T-helper 1 cell (primary cell): ENCODE results near the gene SBF2.
A peak's percentile ranks its signal among the peaks of the same experiment; 100 is the strongest.
"Not testable (repeated sequence)": the region's sequence is repeated elsewhere in the genome, so short reads cannot be mapped to it uniquely, and the experiment has no call there.

ENCODE experiments used
- DNase-seq, 5 donors: peaks; one replicate each; pipeline ENCODE4 v3.0.0-alpha.2; 2012 to 2020

Gene SBF2

DNA sequence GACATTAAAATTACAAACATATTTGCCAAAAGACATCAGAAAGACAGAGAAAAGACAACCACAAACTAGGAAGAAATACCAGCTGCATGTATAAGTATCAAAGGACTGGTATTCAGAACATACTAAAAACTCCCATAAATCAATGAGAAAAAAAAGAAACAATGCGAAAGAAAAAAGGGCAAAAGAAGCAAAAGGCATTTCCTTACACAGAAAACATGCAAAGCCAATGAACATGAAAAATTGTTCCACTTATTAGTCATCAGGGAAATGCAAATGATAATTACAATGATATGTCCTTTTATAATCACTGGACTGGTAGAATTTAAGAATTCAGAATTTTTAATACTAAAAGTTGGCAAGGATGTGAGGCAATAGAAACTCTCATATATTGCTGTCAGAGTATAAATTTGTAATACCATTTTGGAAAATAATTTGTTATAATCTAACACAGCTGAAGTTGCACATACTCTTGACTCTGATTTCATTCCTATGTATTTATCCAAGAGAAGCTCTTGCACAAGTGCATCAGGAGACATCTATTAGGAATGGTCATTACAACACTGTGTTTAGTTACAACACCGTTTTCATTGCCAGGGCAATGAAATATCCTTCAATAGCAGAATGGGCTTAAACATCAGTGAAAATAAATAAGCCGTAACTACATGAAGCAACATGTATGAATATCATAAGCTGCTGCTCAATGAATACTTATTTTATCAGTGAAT is 350.5 kb downstream of the SBF2 start:
- DNase-seq, result no peak

DNA sequence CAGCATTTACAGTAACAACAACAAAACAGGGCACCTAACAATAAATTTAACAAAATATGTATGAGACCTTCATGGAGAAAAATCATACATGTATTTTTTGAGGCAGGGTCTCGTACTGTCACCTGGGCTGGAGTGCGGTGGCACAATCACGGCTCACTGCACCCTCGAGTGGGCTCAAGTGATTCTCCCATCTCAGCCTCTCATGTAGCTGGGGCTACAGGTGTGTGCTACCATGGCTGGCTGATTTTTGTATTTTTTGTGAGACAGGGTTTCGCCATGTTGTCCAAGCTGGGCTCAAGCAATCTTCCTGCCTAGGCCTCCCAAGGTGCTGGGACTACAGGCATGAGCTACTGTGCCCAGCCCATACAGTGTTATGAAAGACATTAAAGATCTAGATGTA is 352.0 kb downstream of the SBF2 start:
- no peak for DNase-seq

DNA sequence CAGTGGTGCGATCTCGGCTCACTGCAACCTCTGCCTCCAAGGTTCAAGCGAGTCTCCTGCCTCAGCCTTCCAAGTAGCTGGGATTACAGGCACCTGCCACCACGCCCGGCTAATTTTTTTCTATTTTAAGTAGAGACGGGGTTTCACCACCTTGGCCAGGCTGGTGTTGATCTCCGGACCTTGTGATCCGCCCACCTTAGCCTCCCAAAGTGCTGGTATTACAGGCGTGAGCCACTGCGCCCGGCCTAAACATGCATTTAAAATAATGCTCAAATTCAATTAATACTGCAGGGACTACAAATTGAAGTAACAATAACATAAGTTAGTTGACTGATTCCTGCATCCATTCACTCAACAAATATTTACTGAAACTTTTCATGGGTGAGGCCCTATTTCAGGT is 354.9 kb downstream of the SBF2 start:
- DNase-seq, result not testable (repeated sequence)

DNA sequence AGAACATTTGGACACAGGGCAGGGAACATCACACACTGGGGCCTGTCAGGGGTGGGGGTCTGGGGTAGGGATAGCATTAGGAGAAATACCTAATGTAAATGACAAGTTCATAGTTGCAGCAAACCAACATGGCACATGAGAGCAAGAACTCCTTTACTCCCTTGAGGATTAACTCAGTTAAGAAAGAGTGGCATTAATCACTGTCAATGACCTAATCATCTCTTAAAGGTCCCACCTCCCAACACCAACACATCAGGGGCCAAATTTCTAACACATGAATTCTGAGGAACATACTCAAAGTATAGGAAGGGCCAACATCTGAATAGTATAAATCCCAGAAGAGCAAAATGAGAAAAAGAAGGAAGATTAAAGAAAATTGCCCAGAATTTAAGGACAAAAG is 357.3 kb downstream of the SBF2 start:
- no peak for DNase-seq

GRCh38 chr11:9932843-9933242 is 361.2 kb downstream of the SBF2 start:
- DNase-seq, result not testable (repeated sequence)

GRCh38 chr11:9930562-9931331 is 363.3 kb downstream of the SBF2 start:
- DNase-seq, result not testable (repeated sequence)

DNA sequence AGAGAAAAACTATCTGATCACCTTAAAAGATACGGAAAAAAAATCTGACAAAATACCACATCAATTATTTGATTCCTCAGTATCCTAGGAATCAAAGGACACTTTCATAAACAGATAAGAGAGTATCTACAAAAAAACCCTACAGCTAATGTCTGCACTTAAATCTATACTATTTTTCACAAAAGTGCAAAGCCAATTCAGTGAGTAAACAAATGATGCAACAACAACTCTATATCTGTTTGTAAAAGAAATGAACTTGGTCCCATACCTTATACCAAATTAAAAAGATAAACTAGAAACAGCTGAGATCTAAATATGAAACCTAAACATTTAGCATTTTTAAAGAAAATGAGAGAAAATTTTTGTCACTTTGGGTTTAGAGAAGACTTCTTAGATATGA is 366.3 kb downstream of the SBF2 start:
- DNase-seq, result no peak

DNA sequence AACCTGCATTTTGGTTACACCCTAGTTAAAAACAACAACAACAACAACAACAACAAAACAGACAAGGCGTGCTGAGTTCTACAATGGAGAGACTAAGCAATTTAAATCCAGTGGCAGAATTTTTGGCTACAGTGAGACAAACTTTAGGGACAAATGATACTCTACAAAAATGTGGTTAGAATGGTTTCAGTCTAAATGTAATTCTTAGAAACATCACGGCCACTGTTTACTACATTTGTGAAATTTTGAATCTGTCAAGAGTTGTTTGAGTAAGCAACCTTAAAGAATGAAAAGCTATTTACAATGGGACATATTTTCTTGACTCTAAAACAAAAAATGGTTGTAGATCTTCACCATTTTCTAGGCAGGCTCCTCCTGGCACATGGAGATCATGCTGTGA is 370.7 kb downstream of the SBF2 start:
- peak in 1 of 5 donors; percentile 4 for DNase-seq

DNA sequence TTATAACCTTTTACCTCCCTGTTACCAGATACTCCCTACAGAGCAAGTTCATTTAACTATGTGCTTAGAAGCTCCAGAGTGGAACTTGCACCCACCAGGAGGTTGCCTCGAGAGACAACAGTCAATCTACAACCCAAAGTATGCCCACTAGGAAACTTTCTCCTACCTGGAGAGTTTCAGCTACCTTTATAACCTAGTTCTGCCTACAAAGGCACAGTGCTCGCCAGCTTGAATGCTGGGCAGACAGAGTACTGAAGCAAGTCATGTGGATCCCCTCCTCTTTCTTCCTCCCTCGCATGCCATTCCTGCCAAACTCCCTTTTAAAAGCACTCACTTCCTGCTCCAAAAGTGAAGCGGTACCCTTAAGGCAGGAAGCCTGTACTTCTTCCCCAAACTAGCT is 371.2 kb downstream of the SBF2 start:
- no peak for DNase-seq

DNA sequence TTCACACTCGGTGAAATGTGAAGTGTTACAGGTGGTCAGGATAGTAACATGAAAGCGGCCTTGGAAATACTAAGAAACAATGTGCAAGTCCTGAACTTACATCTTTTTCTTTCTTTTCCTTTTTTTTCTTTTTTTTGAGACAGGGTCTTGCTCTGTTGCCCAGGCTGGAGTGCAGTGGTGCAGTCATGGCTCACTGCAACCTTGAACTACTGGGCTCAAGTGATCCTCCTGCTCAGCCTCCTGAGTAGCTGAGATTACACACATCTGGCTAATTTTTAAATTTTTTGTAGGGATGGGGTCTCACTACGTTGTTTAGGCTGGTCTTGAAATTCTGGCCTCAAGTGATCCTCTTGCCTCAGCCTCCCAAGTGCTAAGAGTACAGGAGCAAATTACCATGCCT is 377.5 kb downstream of the SBF2 start:
- no peak for DNase-seq

DNA sequence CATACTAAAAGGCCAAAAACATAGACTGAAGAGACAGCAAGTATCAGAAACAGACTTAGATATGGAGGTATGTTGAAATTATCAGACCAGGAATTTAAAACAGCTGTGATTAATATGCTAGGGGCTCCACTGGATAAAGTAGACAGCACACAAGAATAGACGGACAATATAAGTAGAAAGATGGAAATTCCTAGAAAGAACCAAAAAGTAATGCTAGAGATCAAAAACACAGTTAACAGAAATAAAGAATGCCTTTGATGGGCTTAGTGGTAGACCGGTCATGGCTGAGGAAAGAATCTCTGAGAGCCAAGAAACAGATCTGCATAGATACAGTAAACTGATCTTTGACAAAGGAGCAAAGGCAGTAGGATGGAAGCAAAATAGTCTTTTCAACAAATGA is 380.0 kb downstream of the SBF2 start:
- DNase-seq, result no peak

DNA sequence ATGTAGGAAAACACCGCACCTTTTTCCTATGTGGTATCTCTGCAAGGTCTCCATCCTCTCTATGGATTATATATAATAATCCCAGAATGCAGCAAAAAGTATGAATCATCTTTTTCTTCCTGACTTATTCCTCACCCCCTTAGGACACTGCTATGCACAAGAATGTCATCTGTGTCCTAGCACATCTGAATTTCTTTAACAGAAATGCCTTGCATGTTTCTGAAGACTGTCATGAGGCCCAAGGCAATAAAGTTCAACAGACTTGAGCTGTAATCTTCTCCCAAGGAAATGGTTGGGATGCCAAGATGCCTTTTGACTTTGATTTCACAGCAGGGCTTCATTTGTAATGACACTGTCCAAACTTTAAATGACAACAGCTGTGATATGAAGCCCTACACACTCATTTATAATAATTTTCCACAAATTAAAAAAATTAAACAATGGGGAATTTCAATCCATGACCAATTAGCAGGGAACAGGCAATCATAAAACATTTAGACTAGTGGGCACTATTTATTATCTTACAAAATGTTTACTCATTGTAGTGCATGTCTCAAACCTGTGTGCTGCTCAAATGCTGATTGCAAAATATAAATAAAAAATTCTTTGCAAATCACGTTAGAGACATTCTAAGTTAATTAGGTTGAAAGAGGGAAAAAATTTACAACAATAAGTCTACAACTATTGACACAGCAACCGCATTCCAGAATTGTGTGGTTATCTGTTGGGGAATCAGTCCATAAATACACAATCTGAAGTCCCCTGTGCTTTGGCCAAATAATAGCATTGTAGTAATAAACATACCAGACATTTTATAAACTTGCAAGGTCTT is 387.8 kb downstream of the SBF2 start:
- no peak for DNase-seq

DNA sequence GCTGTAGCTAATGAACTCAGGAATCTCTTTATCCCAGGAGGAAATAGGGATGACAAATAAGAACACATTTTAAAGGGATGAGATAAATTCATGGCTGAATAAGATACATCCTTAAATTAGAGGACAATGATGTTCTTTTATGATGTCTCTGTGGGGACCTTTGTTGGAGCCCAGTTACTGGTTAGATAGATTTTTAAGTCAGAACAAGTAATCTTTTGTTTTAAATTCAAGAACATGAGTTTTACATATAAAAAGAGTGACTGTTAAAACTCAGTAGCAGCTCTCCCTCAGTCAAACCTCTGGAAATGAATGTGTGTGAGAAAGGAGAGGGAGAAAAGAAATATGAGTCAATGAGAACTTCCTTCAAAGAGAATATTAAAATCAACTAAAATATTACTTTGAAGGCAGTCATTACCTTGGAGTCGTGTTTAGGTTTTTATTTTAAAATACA is 388.5 kb downstream of the SBF2 start:
- DNase-seq, result no peak

DNA sequence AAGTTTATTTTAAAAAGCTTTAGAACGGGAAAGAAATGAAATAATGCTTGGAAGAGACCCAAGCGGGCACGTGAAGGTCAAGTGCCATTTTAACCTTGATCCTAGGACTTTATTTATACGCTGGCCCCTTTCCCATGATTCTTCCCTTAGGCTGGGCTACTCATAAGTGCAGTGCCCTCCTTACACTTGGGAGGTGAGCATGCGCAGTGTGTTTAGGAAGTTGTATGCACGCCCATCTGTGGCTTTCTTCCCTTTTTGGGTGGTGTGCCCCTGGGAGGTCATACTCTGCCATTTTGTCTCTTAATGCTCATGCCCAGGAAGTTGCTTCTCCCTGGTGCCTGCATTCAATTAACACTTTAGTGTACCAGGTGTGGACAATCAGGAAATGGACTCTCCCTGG is 390.4 kb downstream of the SBF2 start:
- DNase-seq, result no peak

DNA sequence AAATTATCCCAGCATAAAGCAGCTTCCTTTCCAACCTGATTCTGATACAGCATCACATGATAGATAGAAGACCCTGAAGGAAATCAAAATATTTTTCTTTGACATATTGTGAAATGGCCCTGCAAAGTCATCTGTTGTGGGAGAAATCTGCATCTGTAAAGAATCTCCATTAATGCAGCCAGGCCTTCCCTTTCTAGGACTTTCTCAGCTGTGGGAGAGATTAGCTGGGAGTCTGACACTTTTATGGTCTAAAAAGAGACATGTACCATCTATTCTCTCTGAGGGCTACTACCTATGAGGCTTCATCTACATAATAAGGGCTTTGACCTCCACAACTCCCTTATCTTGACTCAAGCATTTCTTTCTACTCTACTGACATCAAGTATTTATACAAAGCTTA is 392.1 kb downstream of the SBF2 start:
- DNase-seq, result no peak

GRCh38 chr11:9900253-9900652 is 393.8 kb downstream of the SBF2 start:
- not testable (repeated sequence) for DNase-seq

DNA sequence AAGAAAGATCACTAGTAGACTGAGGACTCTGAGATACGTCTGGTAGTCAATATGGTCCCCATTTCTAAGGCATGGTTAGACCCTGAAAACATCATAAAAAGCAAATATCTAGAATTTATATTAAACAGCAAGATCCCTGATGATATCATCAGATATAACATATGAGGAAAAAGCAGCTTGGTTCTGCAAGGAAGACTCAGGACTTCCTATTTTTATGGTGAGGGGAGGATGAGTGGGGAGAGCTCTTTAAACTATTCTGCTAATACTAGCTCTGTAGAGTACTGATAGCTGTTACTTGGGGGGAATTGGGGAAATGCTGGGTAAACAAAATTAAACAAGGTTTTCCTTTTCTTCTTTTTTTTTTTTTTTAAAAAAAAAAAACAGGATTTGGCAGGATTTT is 394.3 kb downstream of the SBF2 start:
- DNase-seq, result no peak

GRCh38 chr11:9896902-9897301 is 397.1 kb downstream of the SBF2 start:
- DNase-seq, result no peak

GRCh38 chr11:9895006-9895405 is 399.0 kb downstream of the SBF2 start:
- no peak for DNase-seq

GRCh38 chr11:9893474-9893873 is 400.5 kb downstream of the SBF2 start:
- DNase-seq, result no peak

- no peak for DNase-seq
Measured at GRCh38 chr11:9888938-9889337, 405.1 kb downstream of the SBF2 start.

GRCh38 chr11:9887472-9887871 is 406.5 kb downstream of the SBF2 start:
- DNase-seq, result no peak

DNA sequence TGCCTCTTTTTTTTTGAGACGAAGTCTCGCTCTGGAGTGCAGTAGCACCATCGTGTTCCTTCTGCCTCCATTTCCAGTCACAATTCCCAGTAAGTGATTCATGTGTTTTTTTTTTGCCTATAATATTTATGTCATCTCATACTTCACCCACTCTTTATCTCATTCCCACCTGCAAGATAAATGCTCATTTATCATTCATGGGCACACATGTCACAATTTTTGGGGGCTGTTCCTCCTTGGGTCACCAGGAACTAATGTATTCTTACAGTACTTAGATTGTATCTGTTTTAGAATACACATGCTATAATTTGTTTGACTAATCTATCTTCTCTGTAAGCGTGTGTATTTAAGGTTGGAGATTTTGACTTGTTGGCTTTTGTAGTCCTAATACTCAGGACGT is 407.4 kb downstream of the SBF2 start:
- no peak for DNase-seq

- no peak for DNase-seq
Measured at GRCh38 chr11:9884601-9885000, 409.4 kb downstream of the SBF2 start.
